HG02943 (cell line): ENCODE measurements around the gene CYB561D2.
"Not testable (repeated sequence)": the region's sequence is repeated elsewhere in the genome, so short reads cannot be mapped to it uniquely, and the experiment has no call there.

Source experiments
- ATAC-seq: cut with Tn5 transposase; IDR thresholded peaks from one replicate; pipeline ENCODE4 v1.9.1; 2021; ENCODE audit warnings: mild to moderate bottlenecking, low read depth, moderate library complexity; ENCODE audit not compliant: unreplicated experiment

The CYB561D2 gene

GRCh38 chr3:50350527-50351322, at the start of gene CYB561D2, which contains the start of gene NPRL2:
Gene CYB561D2, plus strand, starts transcription at chr3:50350862. Its CDS starts 572 bp downstream, at chr3:50351434.
Gene NPRL2, minus strand, starts transcription at chr3:50350775. Its CDS starts 123 bp downstream, at chr3:50350652.
- ATAC-seq: peak; percentile 79

- no peak for ATAC-seq
Measured at GRCh38 chr3:50302095-50303012, 48.3 kb upstream of the CYB561D2 start.

GRCh38 chr3:50303013-50303815, 47.4 kb upstream of the CYB561D2 start, which contains the start of gene HYAL1:
Gene HYAL1, minus strand, starts transcription at chr3:50303574. Its CDS starts 618 bp downstream, at chr3:50302956.
- ATAC-seq: no peak

- no peak for ATAC-seq
Measured at GRCh38 chr3:50304601-50305000, 46.1 kb upstream of the CYB561D2 start.

- not testable (repeated sequence) for ATAC-seq
Measured at GRCh38 chr3:50312041-50312440, 38.6 kb upstream of the CYB561D2 start.

GRCh38 chr3:50314342-50314741, 36.3 kb upstream of the CYB561D2 start:
- no peak for ATAC-seq

GRCh38 chr3:50314816-50315215, 35.8 kb upstream of the CYB561D2 start:
- ATAC-seq: no peak

- ATAC-seq: no peak
Measured at GRCh38 chr3:50316657-50317242, 33.9 kb upstream of the CYB561D2 start.

GRCh38 chr3:50317300-50317699, 33.4 kb upstream of the CYB561D2 start:
- ATAC-seq: no peak

GRCh38 chr3:50318163-50318562, 32.5 kb upstream of the CYB561D2 start:
- no peak for ATAC-seq

GRCh38 chr3:50318615-50319014, 32.0 kb upstream of the CYB561D2 start:
- ATAC-seq: no peak

GRCh38 chr3:50319181-50319893, 31.3 kb upstream of the CYB561D2 start:
- ATAC-seq: no peak

GRCh38 chr3:50319894-50320625, 30.6 kb upstream of the CYB561D2 start:
- ATAC-seq: no peak

GRCh38 chr3:50320853-50321335, 29.8 kb upstream of the CYB561D2 start:
- peak; percentile 39 for ATAC-seq

GRCh38 chr3:50321336-50322114, 29.1 kb upstream of the CYB561D2 start:
- ATAC-seq: peak; percentile 77

GRCh38 chr3:50322115-50322385, 28.6 kb upstream of the CYB561D2 start:
- ATAC-seq: no peak

GRCh38 chr3:50322386-50323091, 28.1 kb upstream of the CYB561D2 start, which contains the start of gene HYAL2:
Gene HYAL2, minus strand, starts transcription at chr3:50322745. Its CDS starts 2,256 bp downstream, at chr3:50320489.
- no peak for ATAC-seq
